DND-41 (cell line): ENCODE results near the gene ST7.

ENCODE experiments used
- ATAC-seq: fragments of 200-7000 bp; cut with Tn5 transposase; 3 replicates; pipeline ENCODE4 v1.9.1; 2021; ENCODE audit warnings: low read depth; ENCODE audit not compliant: insufficient read depth
- DNase-seq: peaks from one replicate; pipeline ENCODE4 v3.0.0-alpha.2; 2020
- H2AFZ ChIP-seq: 2 replicates; pipeline ENCODE4 v1.6.0; 2012; ENCODE audit warnings: low read depth, low read length
- H3K27ac ChIP-seq: 2 replicates; pipeline ENCODE4 v1.5.1; 2012; ENCODE audit warnings: low read length, inconsistent platforms
- H3K27me3 ChIP-seq: fragments of 200-600 bp; sonication (generic); 2 replicates; pipeline ENCODE4 v1.6.0; 2012; ENCODE audit warnings: low read length, mild to moderate bottlenecking, inconsistent platforms; ENCODE audit not compliant: insufficient read depth, poor library complexity
- H3K36me3 ChIP-seq: 2 replicates; pipeline ENCODE4 v1.5.1; 2012; ENCODE audit warnings: low read length, inconsistent platforms; ENCODE audit not compliant: insufficient read depth
- H3K4me1 ChIP-seq: 2 replicates; pipeline ENCODE4 v1.5.1; 2012; ENCODE audit warnings: mild to moderate bottlenecking, low read length; ENCODE audit not compliant: insufficient read depth
- H3K4me2 ChIP-seq: 2 replicates; pipeline ENCODE4 v1.6.0; 2012; ENCODE audit warnings: mild to moderate bottlenecking, moderate library complexity, low read length, inconsistent platforms; ENCODE audit not compliant: insufficient read depth
- H3K4me3 ChIP-seq, 2 experiments: fragments of 200-600 bp in 1 of 2; shearing (Covaris generic) in 1 of 2; 2 replicates each; pipeline ENCODE4 v1.5.1; 2012 to 2016; ENCODE audit warnings: inconsistent platforms in 2 of 2, low read length in 2 of 2, mild to moderate bottlenecking in 2 of 2, low read depth in 1 of 2, moderate library complexity in 1 of 2
- H3K79me2 ChIP-seq: 2 replicates; pipeline ENCODE4 v1.6.0; 2012; ENCODE audit warnings: low read length, inconsistent platforms; ENCODE audit not compliant: insufficient read depth
- H3K9ac ChIP-seq: 2 replicates; pipeline ENCODE4 v1.6.0; 2012; ENCODE audit warnings: low read depth, mild to moderate bottlenecking, inconsistent platforms, low read length, moderate library complexity
- H3K9me3 ChIP-seq: 2 replicates; pipeline ENCODE4 v1.5.1; 2012; ENCODE audit warnings: low read length, moderate library complexity, mild to moderate bottlenecking, inconsistent platforms; ENCODE audit not compliant: insufficient read depth, severe bottlenecking
- H4K20me1 ChIP-seq: 2 replicates; pipeline ENCODE4 v1.6.0; 2012; ENCODE audit warnings: low read length; ENCODE audit not compliant: insufficient read depth
- EZH2 ChIP-seq: IDR thresholded peaks from 3 replicates; pipeline ENCODE4 v1.6.1; 2012; ENCODE audit warnings: borderline replicate concordance, low read depth, mild to moderate bottlenecking, moderate library complexity, low read length, inconsistent platforms; ENCODE audit not compliant: severe bottlenecking
- TF ChIP-seq, protein P1 (sequence below): IDR thresholded peaks from 2 replicates; pipeline ENCODE4 v1.5.1; 2012; ENCODE audit warnings: borderline replicate concordance, low read length, moderate library complexity, mild to moderate bottlenecking; ENCODE audit not compliant: poor library complexity, severe bottlenecking; ENCODE audit errors: extremely low read depth

ST7 gene

DNA sequence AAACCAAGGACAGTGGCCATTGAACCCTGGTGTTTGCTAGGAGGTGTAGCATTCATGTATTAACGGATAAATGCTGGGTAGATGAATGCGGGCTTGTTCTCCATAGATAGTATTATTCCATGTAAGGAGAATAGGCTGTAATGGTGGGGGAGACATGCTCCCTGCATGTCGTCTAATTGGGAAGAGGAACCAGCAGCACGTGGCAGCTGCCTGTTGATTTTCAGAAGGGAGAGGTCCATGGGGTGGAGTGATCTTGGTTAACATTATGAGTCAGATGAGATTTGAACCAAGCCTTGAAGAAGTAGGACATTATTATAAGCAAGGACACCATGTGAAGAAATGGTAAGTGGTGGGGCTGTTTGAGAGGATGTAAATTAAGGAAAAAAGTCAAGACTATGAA is 257.1 kb downstream of the ST7 start:
- Histone ChIP-seq H3K4me1 (no peaks in the 10 kb centered on the region; the same call in 1 of the 2 replicates), H3K4me2 (no peak overlapping the region), H3K79me2 (no peaks in the 10 kb centered on the region), H3K36me3 (no peaks in the 10 kb centered on the region), H3K9me3 (no peaks in the 10 kb centered on the region), H3K27me3 (peaks cover 5% of the 10 kb centered on the region), H3K4me3 (no peak overlapping the region), H2AFZ (no peak overlapping the region), H4K20me1 (no peaks in the 10 kb centered on the region), H3K27ac (no peak overlapping the region), H3K9ac (no peak overlapping the region)
- no peak for DNase-seq
- TF ChIP-seq, protein P1, sequence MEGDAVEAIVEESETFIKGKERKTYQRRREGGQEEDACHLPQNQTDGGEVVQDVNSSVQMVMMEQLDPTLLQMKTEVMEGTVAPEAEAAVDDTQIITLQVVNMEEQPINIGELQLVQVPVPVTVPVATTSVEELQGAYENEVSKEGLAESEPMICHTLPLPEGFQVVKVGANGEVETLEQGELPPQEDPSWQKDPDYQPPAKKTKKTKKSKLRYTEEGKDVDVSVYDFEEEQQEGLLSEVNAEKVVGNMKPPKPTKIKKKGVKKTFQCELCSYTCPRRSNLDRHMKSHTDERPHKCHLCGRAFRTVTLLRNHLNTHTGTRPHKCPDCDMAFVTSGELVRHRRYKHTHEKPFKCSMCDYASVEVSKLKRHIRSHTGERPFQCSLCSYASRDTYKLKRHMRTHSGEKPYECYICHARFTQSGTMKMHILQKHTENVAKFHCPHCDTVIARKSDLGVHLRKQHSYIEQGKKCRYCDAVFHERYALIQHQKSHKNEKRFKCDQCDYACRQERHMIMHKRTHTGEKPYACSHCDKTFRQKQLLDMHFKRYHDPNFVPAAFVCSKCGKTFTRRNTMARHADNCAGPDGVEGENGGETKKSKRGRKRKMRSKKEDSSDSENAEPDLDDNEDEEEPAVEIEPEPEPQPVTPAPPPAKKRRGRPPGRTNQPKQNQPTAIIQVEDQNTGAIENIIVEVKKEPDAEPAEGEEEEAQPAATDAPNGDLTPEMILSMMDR = no peak
- TF ChIP-seq EZH2 = no peak
- no peak for ATAC-seq

DNA sequence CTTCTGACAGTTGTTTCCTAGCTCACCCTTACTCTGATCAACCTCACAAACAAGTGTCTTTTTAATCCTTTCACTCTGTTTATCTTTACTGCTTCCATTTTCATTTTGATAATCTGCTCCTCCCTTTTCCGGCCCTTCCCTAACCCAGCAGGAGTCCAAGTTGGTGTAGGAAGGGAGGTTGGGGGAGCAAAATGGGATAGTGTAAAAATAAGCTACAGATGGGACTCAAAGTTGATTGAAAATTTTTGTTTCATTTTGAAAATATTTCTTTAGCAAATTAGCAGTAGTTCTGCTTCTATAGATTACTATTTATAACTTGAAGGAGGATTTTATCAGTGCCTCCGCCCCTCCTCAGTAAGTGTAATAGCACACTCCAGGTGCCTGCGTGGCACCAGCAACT is 257.6 kb downstream of the ST7 start:
- Histone ChIP-seq H3K4me3 (no peak overlapping the region), H3K36me3 (no peaks in the 10 kb centered on the region), H3K4me2 (no peak overlapping the region), H3K9ac (no peak overlapping the region), H3K4me1 (no peaks in the 10 kb centered on the region; the same call in 1 of the 2 replicates), H4K20me1 (no peaks in the 10 kb centered on the region), H2AFZ (no peak overlapping the region), H3K27ac (no peak overlapping the region), H3K79me2 (no peaks in the 10 kb centered on the region), H3K9me3 (no peaks in the 10 kb centered on the region), H3K27me3 (peaks cover 10% of the 10 kb centered on the region)
- no peak for DNase-seq
- TF ChIP-seq EZH2 = no peak
- TF ChIP-seq, protein P1 = no peak
- no peak for ATAC-seq

- H3K27ac ChIP-seq = no peak overlapping the region
- H3K27me3 ChIP-seq = peaks cover 9% of the 10 kb centered on the region
- H3K9me3 ChIP-seq = no peaks in the 10 kb centered on the region
- no peaks in the 10 kb centered on the region for H3K79me2 ChIP-seq
- no peaks in the 10 kb centered on the region for H3K36me3 ChIP-seq
- no peak overlapping the region for H2AFZ ChIP-seq
- TF ChIP-seq, protein P1 = no peak
- no peak for TF ChIP-seq EZH2
- no peaks in the 10 kb centered on the region for H4K20me1 ChIP-seq
- H3K4me2 ChIP-seq = no peak overlapping the region
- H3K9ac ChIP-seq = no peak overlapping the region
- ATAC-seq (no peak), DNase-seq (no peak)
- H3K4me3 ChIP-seq = no peak overlapping the region
- no peaks in the 10 kb centered on the region; the same call in 1 of the 2 replicates for H3K4me1 ChIP-seq
These were observed 258.3 kb downstream of the ST7 start for GRCh38 chr7:117211614-117212013.
